ENCODE measurements around the gene XIRP1. TPM values are rescaled to one million over a fixed set of nuclear protein-coding genes. Genes with fewer than 3 reads are reported as not detected.

The XIRP1 gene
- total and polyA plus RNA-seq, 2 of the 13 experiments (the other 11 are each of a cell fraction or from before 2014, with no cell fraction given): not detected

DNA sequence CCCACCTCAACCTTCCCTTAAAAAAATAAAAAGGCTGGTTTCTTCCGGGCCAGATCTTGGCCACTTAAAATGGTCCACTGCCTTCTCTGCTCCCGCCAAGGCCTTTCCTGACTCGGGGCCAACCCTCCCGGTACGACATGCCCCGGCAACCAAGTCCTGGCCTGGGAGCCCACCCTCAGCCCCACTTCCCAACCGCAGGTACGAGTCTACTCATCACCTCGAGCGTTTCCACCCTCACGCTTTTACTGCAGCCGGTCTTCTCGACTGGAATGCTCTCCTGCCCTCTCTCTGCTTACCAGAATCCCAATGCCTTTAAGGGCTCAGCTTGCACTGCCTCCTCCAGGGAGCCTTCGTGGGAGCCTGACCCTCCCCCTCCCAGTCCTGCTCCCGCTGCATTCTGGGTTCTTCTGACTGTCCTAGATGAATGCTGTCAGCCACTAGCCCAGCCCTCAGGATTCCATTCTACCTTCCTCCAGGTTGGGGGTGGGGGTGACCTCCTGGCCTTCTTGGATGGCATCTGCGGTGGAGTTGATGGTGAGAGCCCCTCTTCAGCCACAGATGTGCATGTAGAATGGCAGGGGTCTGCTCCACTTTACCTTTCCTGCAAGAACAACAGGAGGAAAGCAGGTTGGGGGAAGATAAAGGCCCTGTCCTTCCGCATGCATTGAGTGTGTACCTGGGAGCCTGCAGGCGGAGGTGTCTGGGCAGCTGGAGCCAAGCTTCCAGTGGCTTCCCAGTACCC lies 37.9 kb downstream of the XIRP1 start (continued):
- TF ChIP-seq ZNF550 (CRISPR knock-in tag; IDR thresholded peaks at IDR 0.05; ENCODE audit: borderline replicate concordance) (no peak), PHF20 (CRISPR knock-in tag; IDR thresholded peaks at IDR 0.05) (0 out of 2 replicates have a peak, but pooled peaks have one; percentile 36), ZNF768 (CRISPR knock-in tag; IDR thresholded peaks at IDR 0.05) (peak; percentile 35; the same call in 1 of the 2 replicates), KDM2A (CRISPR knock-in tag; IDR thresholded peaks at IDR 0.05; ENCODE audit: borderline replicate concordance, low read depth) (peak; percentile 57; the same call in 1 of the 2 replicates), ZNF558 (CRISPR knock-in tag; IDR thresholded peaks at IDR 0.05; ENCODE audit: borderline replicate concordance) (no peak), ZNF883 (CRISPR knock-in tag; IDR thresholded peaks at IDR 0.05; ENCODE audit: not compliant biosample characterization) (peak; percentile 34), ZNF619 (CRISPR knock-in tag; IDR thresholded peaks at IDR 0.05) (peak; percentile 40; the same call in 1 of the 2 replicates), ZNF569 (CRISPR knock-in tag; IDR thresholded peaks at IDR 0.05; ENCODE audit: borderline replicate concordance) (no peak), ZNF703 (CRISPR knock-in tag; IDR thresholded peaks at IDR 0.05; ENCODE audit: borderline replicate concordance) (no peak), U2AF1 (optimal IDR thresholded peaks at IDR 0.05; ENCODE audit: low read depth, low read length) (no peak), ZFP36 (IDR thresholded peaks at IDR 0.05; ENCODE audit: borderline replicate concordance, low read depth, low read length, partially characterized antibody) (peak; percentile 95), YEATS2 (CRISPR knock-in tag; IDR thresholded peaks at IDR 0.05; ENCODE audit: borderline replicate concordance) (peak; percentile 74; the same call in 1 of the 2 replicates), NR2F6 (IDR thresholded peaks at IDR 0.05) (peak; percentile 54), NR2F6 (CRISPR knock-in tag; IDR thresholded peaks at IDR 0.05) (peak; percentile 51), BORCS8-MEF2B (CRISPR knock-in tag; IDR thresholded peaks at IDR 0.05) (0 out of 2 replicates have a peak, but pooled peaks have one; percentile 41), PITX1 (CRISPR knock-in tag; IDR thresholded peaks at IDR 0.05) (peak; percentile 53; the same call in 1 of the 2 replicates), CBX5 (CRISPR knock-in tag; IDR thresholded peaks at IDR 0.05; ENCODE audit: borderline replicate concordance) (peak; percentile 41; the same call in 1 of the 2 replicates), ZNF547 (CRISPR knock-in tag; IDR thresholded peaks at IDR 0.05) (0 out of 2 replicates have a peak, but pooled peaks have one; percentile 55), YY1 (IDR thresholded peaks at IDR 0.05; ENCODE audit: insufficient read depth, insufficient replicate concordance, low read depth, low read length) (peak; percentile 13), SNAI1 (CRISPR knock-in tag; IDR thresholded peaks at IDR 0.05; ENCODE audit: borderline replicate concordance) (0 out of 2 replicates have a peak, but pooled peaks have one; percentile 41), ZNF260 (CRISPR knock-in tag; IDR thresholded peaks at IDR 0.05; ENCODE audit: borderline replicate concordance, low read depth) (no peak), GABPB1 (CRISPR knock-in tag; IDR thresholded peaks at IDR 0.05) (0 out of 2 replicates have a peak, but pooled peaks have one; percentile 13)
- TF ChIP-seq, protein P1, sequence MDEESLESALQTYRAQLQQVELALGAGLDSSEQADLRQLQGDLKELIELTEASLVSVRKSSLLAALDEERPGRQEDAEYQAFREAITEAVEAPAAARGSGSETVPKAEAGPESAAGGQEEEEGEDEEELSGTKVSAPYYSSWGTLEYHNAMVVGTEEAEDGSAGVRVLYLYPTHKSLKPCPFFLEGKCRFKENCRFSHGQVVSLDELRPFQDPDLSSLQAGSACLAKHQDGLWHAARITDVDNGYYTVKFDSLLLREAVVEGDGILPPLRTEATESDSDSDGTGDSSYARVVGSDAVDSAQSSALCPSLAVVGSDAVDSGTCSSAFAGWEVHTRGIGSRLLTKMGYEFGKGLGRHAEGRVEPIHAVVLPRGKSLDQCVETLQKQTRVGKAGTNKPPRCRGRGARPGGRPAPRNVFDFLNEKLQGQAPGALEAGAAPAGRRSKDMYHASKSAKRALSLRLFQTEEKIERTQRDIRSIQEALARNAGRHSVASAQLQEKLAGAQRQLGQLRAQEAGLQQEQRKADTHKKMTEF (CRISPR knock-in tag; IDR thresholded peaks at IDR 0.05): peak; percentile 37; the same call in 1 of the 2 replicates
- TF ChIP-seq, protein P2, sequence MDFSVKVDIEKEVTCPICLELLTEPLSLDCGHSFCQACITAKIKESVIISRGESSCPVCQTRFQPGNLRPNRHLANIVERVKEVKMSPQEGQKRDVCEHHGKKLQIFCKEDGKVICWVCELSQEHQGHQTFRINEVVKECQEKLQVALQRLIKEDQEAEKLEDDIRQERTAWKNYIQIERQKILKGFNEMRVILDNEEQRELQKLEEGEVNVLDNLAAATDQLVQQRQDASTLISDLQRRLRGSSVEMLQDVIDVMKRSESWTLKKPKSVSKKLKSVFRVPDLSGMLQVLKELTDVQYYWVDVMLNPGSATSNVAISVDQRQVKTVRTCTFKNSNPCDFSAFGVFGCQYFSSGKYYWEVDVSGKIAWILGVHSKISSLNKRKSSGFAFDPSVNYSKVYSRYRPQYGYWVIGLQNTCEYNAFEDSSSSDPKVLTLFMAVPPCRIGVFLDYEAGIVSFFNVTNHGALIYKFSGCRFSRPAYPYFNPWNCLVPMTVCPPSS (IDR thresholded peaks at IDR 0.05): no peak
- TF ChIP-seq, protein P3, sequence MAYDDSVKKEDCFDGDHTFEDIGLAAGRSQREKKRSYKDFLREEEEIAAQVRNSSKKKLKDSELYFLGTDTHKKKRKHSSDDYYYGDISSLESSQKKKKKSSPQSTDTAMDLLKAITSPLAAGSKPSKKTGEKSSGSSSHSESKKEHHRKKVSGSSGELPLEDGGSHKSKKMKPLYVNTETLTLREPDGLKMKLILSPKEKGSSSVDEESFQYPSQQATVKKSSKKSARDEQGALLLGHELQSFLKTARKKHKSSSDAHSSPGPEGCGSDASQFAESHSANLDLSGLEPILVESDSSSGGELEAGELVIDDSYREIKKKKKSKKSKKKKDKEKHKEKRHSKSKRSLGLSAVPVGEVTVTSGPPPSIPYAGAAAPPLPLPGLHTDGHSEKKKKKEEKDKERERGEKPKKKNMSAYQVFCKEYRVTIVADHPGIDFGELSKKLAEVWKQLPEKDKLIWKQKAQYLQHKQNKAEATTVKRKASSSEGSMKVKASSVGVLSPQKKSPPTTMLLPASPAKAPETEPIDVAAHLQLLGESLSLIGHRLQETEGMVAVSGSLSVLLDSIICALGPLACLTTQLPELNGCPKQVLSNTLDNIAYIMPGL (CRISPR knock-in tag; IDR thresholded peaks at IDR 0.05; ENCODE audit: borderline replicate concordance in 1 of 2, low read depth in 1 of 2): peak; percentile 64 to 72; a peak in 3 of 4 replicates
